Adrenal gland (tissue), 12 donors: ENCODE data around the gene BRMS1. TPM values are rescaled to one million over a fixed set of nuclear protein-coding genes. Genes with fewer than 3 reads are reported as not detected.

Experiments
- DNase-seq, 7 donors: peaks; one replicate each; pipeline ENCODE4 v3.0.0-alpha.2; 2019 to 2020
- H3K27ac ChIP-seq, 5 donors: fragments of 200-600 bp; sonication (generic) in 4 of 5; 1 replicate in 3 of 5; 2 replicates in 2 of 5; pipeline versions ENCODE4 v1.5.1 to v1.8.0; 2016 to 2020; ENCODE audit warnings: mild to moderate bottlenecking in 1 of 5
- H3K27me3 ChIP-seq: fragments of 200-600 bp; 2 replicates; pipeline ENCODE4 v1.8.0; 2021
- H3K36me3 ChIP-seq, 2 donors: fragments of 200-600 bp; replicated peaks in 1 of 2; 1 replicate in 1 of 2; 2 replicates in 1 of 2; pipeline versions ENCODE4 v1.5.1 to v1.8.0; 2018 to 2022
- H3K4me1 ChIP-seq, 2 donors: fragments of 200-600 bp; replicated peaks in 1 of 2; 1 replicate in 1 of 2; 2 replicates in 1 of 2; pipeline versions ENCODE4 v1.5.1 to v1.8.0; 2018 to 2021
- H3K4me3 ChIP-seq, 4 donors: fragments of 200-600 bp; sonication (generic) in 3 of 4; one replicate each; pipeline ENCODE4 v1.5.1; 2016 to 2018
- H3K9me3 ChIP-seq, 3 donors: fragments of 200-600 bp; sonication (generic) in 1 of 3; replicated peaks in 1 of 3; 1 replicate in 2 of 3; 2 replicates in 1 of 3; pipeline versions ENCODE4 v1.5.1 to v1.8.0; 2016 to 2021
- POLR2A ChIP-seq, 2 donors: fragments of 450-650 bp; IDR thresholded peaks; one replicate each; pipeline ENCODE4 v1.6.1; 2017; ENCODE audit warnings: antibody characterized with exemption in 2 of 2, mild to moderate bottlenecking in 2 of 2, moderate library complexity in 1 of 2
- WGBS, 4 donors: extraction: QIAGEN DNeasy Blood & Tissue Kit in 2 of 4; methylation state at CpG; one replicate each; pipeline versions ENCODE4 v1.1.5 to v1.1.7; 2013 to 2017; 5-methylcytosine and 5-hydroxymethylcytosine counted together
- intact Hi-C, 2 donors: fragments of 100-400 bp; cut with DNase I; formaldehyde crosslinking; loops; one replicate each; pipeline versions ENCODE4 v1.14.1 to v1.15.0; 2022 to 2023
- polyA plus RNA-seq, 3 donors: library from polyadenylated mRNA; stranded (reverse); fragments of 200-250 nt in 2 of 3; fragments of 350-450 nt in 1 of 3; fragmentation: Illumina TruSeq in 1 of 3; extraction: RNeasy Lipid Tissue Mini Kit (QIAGEN cat#74804) in 1 of 3; gene quantifications; one replicate each; pipeline ENCODE4 v1.2.3, GENCODE V29; 2013 to 2014
- total RNA-seq, 9 donors: library from RNA; depleted of rRNA in 4 of 9; stranded (reverse); fragments of >200 nt in 4 of 9; fragments of 120-200 nt in 1 of 9; fragmentation: NEBNext Ultra II Directional in 1 of 9; extraction: Animal tissue kit (Norgen Biotek cat#: 25700) in 1 of 9; gene quantifications; one replicate each; pipeline versions ENCODE4 v1.1.0 to v1.2.4, GENCODE V29; 2013 to 2023
- TF ChIP-seq, protein P1 (sequence below), 6 experiments: fragments of 450-650 bp in 4 of 6; fragments of 200-600 bp in 2 of 6; sonication (generic) in 1 of 6; IDR thresholded peaks; 1 replicate in 5 of 6; 2 replicates in 1 of 6; pipeline versions ENCODE4 v1.5.1 to v1.8.0; 2016 to 2021; ENCODE audit warnings: antibody characterized with exemption in 6 of 6, mild to moderate bottlenecking in 2 of 6, moderate library complexity in 1 of 6
- donor health status: healthy with polysubstance abuse.
- donor health status: Bipolar disorder and iron deficiency.
- donor health status: DM: yes; HTN: yes; CAD: no.
- donor health status: DM: no; HTN: no; CAD: no.
- donor health status: DM: no; HTN: no; CAD: no.
- donor health status: DM: yes; HTN: yes; CAD: no.

BRMS1 gene
- total and polyA plus RNA-seq, 12 donors: 22.4 to 55.3 (median 41.7) TPM

- DNase-seq: peak in 1 of 7 donors; percentile 9
- intact Hi-C loops: no loop called here
- no peak overlapping the region for H3K4me3 ChIP-seq
- peaks cover 0 to 37% of the 10 kb centered on the region in 2 donors for H3K36me3 ChIP-seq
- TF ChIP-seq, protein P1, sequence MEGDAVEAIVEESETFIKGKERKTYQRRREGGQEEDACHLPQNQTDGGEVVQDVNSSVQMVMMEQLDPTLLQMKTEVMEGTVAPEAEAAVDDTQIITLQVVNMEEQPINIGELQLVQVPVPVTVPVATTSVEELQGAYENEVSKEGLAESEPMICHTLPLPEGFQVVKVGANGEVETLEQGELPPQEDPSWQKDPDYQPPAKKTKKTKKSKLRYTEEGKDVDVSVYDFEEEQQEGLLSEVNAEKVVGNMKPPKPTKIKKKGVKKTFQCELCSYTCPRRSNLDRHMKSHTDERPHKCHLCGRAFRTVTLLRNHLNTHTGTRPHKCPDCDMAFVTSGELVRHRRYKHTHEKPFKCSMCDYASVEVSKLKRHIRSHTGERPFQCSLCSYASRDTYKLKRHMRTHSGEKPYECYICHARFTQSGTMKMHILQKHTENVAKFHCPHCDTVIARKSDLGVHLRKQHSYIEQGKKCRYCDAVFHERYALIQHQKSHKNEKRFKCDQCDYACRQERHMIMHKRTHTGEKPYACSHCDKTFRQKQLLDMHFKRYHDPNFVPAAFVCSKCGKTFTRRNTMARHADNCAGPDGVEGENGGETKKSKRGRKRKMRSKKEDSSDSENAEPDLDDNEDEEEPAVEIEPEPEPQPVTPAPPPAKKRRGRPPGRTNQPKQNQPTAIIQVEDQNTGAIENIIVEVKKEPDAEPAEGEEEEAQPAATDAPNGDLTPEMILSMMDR (IDR thresholded peaks at IDR 0.05): no peak
- TF ChIP-seq POLR2A (IDR thresholded peaks at IDR 0.05): no peak
- H3K9me3 ChIP-seq: no peaks in the 10 kb centered on the region
- H3K4me1 ChIP-seq: peaks cover 15 to 30% of the 10 kb centered on the region in 2 donors
- 87 to 94% (median 90%) methylated on average over 4 to 6 of the region's 6 CpGs for WGBS, 4 donors
- H3K27ac ChIP-seq: no peak overlapping the region
- H3K27me3 ChIP-seq: no peaks in the 10 kb centered on the region
These were observed 5.7 kb downstream of the BRMS1 start for GRCh38 chr11:66339162-66339675.

DNA sequence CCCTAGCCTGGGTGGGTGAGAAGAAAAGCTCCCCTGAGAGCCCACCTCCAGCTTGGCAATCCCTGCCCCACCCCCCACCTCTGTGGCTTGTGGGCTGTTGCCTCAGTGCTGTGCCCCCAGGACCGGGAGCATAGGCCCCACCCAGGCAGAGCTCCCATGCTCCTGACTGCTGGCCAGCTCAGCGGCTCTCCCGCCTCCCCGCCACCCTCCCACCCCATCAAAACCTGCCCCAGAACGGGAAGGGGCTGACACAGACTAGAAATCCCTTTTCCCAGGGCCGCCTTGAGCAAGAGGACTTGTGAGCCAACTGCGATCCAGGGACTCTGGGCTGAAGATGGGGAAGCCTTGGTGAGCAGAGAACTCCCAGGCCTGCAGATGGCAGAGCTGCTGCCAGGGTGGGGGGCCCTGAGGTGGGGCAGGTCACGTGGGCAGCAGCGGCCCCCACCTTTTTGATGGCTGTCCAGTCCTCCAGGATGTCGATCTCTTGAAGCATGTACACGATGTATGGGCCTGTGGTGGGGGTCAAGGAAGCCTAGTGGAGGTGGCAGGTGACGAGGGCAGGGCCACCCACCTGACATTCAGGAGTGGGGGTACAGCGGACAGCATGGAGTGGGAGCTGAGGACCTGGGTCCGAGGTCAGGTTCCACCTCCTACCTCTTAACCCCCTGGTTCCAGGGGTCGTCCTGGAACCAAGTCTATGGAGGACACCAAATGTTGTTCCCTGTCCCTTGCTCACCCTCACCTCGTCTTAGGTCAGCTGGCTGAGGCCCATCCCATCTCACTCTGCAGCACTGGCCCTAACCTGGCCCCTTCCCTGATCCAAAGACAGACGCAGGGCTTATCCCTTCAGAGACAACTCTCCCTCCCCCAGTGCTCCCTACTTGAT is 6.4 kb downstream of the BRMS1 start:
- WGBS, 4 donors: 80 to 93% (median 84%) methylated on average over 11 to 17 of the region's 17 CpGs
- no peaks in the 10 kb centered on the region for H3K9me3 ChIP-seq
- no peak overlapping the region for H3K4me3 ChIP-seq
- DNase-seq: peak in 1 of 7 donors; percentile 14
- no peaks in the 10 kb centered on the region for H3K27me3 ChIP-seq
- H3K4me1 ChIP-seq: peaks cover 10 to 23% of the 10 kb centered on the region in 2 donors
- intact Hi-C loops: no loop called here
- H3K27ac ChIP-seq: no peak overlapping the region
- H3K36me3 ChIP-seq: peaks cover 0 to 37% of the 10 kb centered on the region in 2 donors
- no peak for TF ChIP-seq POLR2A (IDR thresholded peaks at IDR 0.05)
- TF ChIP-seq, protein P1 (IDR thresholded peaks at IDR 0.05): no peak

DNA sequence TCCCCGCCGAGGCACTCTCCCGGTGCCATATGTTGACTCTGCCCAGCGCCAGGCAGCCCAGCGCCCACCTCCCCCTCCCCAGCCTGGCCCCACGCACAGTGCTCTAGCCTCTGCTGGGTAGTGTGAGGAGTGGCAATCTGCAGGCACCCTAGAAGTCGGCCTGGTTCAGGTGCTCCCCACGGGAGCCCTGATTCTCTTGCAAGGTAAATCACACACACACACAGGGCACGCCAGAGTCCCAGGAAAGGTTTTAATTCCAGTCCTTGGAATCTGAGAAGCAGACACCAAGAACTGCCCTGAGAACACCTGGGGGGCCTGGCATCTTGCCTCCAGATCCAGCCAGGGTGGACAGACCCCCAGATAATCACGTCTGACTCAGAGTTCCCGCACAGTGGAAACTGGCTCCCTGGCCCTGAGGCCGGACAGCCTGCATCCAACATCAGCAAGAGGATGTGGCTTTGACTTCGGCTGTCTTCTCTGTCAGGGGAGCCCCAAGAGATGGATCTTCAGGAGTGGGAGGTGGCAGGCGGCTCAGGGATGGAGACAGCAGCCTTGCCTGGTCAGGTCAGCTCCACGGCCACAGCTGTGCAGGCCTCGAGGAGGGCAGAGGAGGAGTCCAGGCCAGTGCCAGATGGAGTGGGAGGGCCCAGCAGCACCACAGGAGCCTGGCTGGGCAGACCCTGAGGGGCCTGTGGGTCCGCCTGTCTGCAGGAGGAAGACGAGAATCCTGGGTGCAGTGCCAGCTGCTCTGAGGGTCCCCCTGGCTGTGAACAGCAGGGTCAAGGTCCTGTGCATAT is 7.6 kb downstream of the BRMS1 start:
- intact Hi-C loops: no loop called here
- H3K36me3 ChIP-seq: peaks cover 0 to 41% of the 10 kb centered on the region in 2 donors
- peak in 1 of 7 donors; percentile 15 for DNase-seq

More for the DNA sequence above, 7.6 kb downstream of the BRMS1 start:
- 62 to 79% (median 72%) methylated on average over 5 to 18 of the region's 18 CpGs for WGBS, 4 donors
- Histone ChIP-seq H3K4me1 (peaks cover 10 to 22% of the 10 kb centered on the region in 2 donors), H3K4me3 (no peak overlapping the region), H3K9me3 (no peaks in the 10 kb centered on the region), H3K27ac (peak overlapping the region in 2 of 5 donors; percentile 78 to 87), H3K27me3 (no peaks in the 10 kb centered on the region)
- TF ChIP-seq, protein P1 (IDR thresholded peaks at IDR 0.05): no peak
